ENCODE results near the gene ALG9. TPM values are rescaled to one million over a fixed set of nuclear protein-coding genes. Genes with fewer than 3 reads are reported as not detected.

ALG9 gene
- total RNA-seq, 4 donors from 2014 or later: 18.4 to 24.1 (median 22.1) TPM

DNA sequence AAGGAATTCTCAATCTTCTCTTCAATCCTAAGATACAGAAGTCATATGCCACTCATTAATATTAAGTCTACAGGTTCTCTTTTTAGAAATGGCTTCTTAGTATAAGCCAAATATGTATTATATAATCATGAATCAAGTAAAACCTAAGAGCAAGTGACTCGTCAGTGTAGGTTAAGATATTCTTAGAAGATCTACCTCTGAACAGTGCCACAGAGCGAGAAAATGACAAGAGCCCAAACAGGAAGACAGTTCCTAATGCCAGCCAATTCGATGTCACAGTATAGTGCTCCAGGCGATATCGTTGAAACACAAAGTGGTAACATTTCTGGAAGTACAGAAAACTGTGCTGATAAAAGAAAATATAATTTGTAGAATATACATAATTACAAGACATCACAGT lies 33.3 kb downstream of the ALG9 start:
- DNase-seq (ENCODE audit: extremely low spot score): no peak
- no peaks in the 10 kb centered on the region for H3K27me3 ChIP-seq
- peaks cover 0 to 12% (median 3%) of the 10 kb centered on the region in 4 donors for H3K4me1 ChIP-seq
- WGBS: 89% methylated on average over 5 of the region's 5 CpGs
- H3K36me3 ChIP-seq: peaks cover 16 to 65% (median 51%) of the 10 kb centered on the region in 4 donors
- TF ChIP-seq EP300 (IDR thresholded peaks at IDR 0.05): no peak
- no peak for TF ChIP-seq POLR2AphosphoS5 (IDR thresholded peaks at IDR 0.05)
- TF ChIP-seq POLR2A (IDR thresholded peaks at IDR 0.05; ENCODE audit: low read depth): no peak
- TF ChIP-seq, protein P1, sequence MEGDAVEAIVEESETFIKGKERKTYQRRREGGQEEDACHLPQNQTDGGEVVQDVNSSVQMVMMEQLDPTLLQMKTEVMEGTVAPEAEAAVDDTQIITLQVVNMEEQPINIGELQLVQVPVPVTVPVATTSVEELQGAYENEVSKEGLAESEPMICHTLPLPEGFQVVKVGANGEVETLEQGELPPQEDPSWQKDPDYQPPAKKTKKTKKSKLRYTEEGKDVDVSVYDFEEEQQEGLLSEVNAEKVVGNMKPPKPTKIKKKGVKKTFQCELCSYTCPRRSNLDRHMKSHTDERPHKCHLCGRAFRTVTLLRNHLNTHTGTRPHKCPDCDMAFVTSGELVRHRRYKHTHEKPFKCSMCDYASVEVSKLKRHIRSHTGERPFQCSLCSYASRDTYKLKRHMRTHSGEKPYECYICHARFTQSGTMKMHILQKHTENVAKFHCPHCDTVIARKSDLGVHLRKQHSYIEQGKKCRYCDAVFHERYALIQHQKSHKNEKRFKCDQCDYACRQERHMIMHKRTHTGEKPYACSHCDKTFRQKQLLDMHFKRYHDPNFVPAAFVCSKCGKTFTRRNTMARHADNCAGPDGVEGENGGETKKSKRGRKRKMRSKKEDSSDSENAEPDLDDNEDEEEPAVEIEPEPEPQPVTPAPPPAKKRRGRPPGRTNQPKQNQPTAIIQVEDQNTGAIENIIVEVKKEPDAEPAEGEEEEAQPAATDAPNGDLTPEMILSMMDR (IDR thresholded peaks at IDR 0.05): no peak
- H3K9me3 ChIP-seq: no peaks in the 10 kb centered on the region
- H3K4me3 ChIP-seq: no peak overlapping the region
- H3K27ac ChIP-seq (replicated peaks in 1 of 4): no peak overlapping the region
- intact Hi-C loops (cut with DNase I): no loop called here

DNA sequence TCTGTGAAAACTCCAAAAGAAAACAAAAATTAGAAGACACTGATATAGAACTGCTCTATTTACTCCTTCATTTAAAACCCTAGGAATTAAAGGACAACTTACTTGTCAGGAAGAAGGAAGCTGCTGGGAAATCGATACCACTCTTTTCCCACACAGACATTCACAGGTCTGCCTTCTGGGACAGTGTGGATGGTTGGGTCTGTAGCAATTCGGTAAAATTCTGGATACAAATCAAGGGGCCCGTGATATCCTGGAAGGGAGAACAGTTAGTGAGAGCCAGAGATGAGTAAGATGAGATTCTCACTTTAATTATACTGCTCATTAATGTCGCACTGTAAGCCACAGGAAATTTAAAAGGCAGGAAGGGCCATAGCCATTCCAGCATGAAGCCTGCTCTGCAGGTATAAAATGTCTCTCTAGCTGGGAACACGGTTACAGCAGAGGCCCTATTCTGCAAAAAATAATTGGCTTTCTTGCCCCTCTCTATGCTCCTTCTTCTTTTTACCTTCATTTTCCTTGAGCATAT lies 34.0 kb downstream of the ALG9 start:
- no peak for DNase-seq (ENCODE audit: extremely low spot score)
- H3K36me3 ChIP-seq: peaks cover 16 to 59% (median 49%) of the 10 kb centered on the region in 4 donors
- intact Hi-C loops (cut with DNase I): no loop called here
- H3K27me3 ChIP-seq: no peaks in the 10 kb centered on the region
- no peak overlapping the region for H3K4me3 ChIP-seq
- TF ChIP-seq POLR2A (IDR thresholded peaks at IDR 0.05; ENCODE audit: low read depth) (no peak), POLR2AphosphoS5 (IDR thresholded peaks at IDR 0.05) (no peak), EP300 (IDR thresholded peaks at IDR 0.05) (no peak)
- TF ChIP-seq, protein P1 (IDR thresholded peaks at IDR 0.05): no peak
- peaks cover 0 to 12% (median 3%) of the 10 kb centered on the region in 4 donors for H3K4me1 ChIP-seq
- H3K9me3 ChIP-seq: no peaks in the 10 kb centered on the region
- 95% methylated on average over 5 of the region's 5 CpGs for WGBS
- no peak overlapping the region for H3K27ac ChIP-seq (replicated peaks in 1 of 4)

DNA sequence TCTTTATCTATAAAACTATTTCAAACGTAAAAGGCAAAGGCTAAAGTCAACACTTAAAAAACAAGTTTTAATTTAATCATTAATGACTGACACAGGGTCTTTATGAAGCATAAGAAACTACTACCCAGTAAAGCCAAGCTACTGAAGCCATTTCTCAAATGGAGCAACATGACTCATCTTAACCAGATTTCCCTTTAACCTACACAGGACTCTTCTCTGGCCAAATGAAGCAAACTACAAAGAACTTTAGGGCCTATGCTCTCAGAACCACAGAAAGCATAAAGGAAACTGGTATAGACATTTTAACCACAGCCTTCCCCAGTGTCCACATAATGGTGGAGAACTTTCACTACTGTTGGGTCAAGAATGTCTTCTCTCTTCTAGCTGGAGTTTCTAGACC lies 34.7 kb downstream of the ALG9 start:
- Histone ChIP-seq H3K4me1 (peaks cover 0 to 11% (median 3%) of the 10 kb centered on the region in 4 donors), H3K9me3 (no peaks in the 10 kb centered on the region), H3K4me3 (no peak overlapping the region), H3K27ac (replicated peaks in 1 of 4) (no peak overlapping the region), H3K36me3 (peaks cover 16 to 60% (median 49%) of the 10 kb centered on the region in 4 donors), H3K27me3 (no peaks in the 10 kb centered on the region)
- TF ChIP-seq EP300 (IDR thresholded peaks at IDR 0.05) (no peak), POLR2A (IDR thresholded peaks at IDR 0.05; ENCODE audit: low read depth) (no peak), POLR2AphosphoS5 (IDR thresholded peaks at IDR 0.05) (no peak)
- TF ChIP-seq, protein P1 (IDR thresholded peaks at IDR 0.05): no peak
- DNase-seq (ENCODE audit: extremely low spot score): no peak
- intact Hi-C loops (cut with DNase I): no loop called here
- 94% methylated on average over 1 of the region's 1 CpG for whole genome bisulfite sequencing

DNA sequence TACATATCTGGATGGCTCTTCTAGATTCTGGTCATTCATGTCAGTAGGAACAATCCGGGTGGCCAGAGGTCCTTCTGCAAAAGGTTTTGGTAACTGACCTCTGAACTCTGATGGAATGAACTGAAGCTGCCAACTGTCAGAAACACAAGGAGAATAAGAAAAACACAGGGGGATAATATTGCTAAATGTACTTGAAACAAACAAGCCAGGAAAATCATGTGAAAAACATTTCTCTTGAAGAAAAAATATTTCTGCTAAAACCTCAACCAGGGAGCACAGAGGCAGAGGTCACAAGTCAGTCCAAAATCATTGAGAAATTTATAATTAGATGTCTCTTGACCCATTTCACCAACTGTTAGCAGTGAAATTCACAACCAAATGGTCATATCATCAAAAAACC lies 35.2 kb downstream of the ALG9 start:
- TF ChIP-seq EP300 (IDR thresholded peaks at IDR 0.05): no peak
- TF ChIP-seq, protein P1 (IDR thresholded peaks at IDR 0.05): no peak
- no peak for TF ChIP-seq POLR2A (IDR thresholded peaks at IDR 0.05; ENCODE audit: low read depth)
- no peak for TF ChIP-seq POLR2AphosphoS5 (IDR thresholded peaks at IDR 0.05)
- peaks cover 16 to 65% (median 51%) of the 10 kb centered on the region in 4 donors for H3K36me3 ChIP-seq
- intact Hi-C loops (cut with DNase I): no loop called here
- H3K4me3 ChIP-seq: no peak overlapping the region
- 88% methylated on average over 1 of the region's 1 CpG for WGBS
- no peak for DNase-seq (ENCODE audit: extremely low spot score)
- H3K27ac ChIP-seq (replicated peaks in 1 of 4): no peak overlapping the region
- H3K9me3 ChIP-seq: no peaks in the 10 kb centered on the region
- peaks cover 0 to 5% (median under 1%) of the 10 kb centered on the region in 4 donors for H3K4me1 ChIP-seq
- H3K27me3 ChIP-seq: no peaks in the 10 kb centered on the region

DNA sequence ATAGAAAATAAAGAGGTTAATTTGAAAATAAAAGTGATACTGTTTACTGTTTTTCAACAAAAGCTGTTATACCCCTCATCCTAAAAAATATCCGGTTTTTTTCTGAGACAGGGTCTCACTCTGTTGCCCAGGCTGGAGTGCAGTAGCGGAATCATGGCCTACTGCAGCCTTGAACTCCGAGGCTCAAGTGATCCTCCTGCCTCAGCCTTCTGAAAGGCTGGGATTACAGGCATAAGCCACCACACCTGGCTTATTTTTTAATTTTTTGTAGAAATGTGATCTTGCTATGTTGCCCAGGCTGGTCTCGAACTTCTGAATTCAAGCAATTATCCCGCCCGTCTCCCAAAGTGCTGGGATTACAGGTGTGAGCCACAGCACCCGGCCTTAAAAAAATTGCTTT lies 35.7 kb downstream of the ALG9 start:
- TF ChIP-seq EP300 (IDR thresholded peaks at IDR 0.05) (no peak), POLR2AphosphoS5 (IDR thresholded peaks at IDR 0.05) (no peak), POLR2A (IDR thresholded peaks at IDR 0.05; ENCODE audit: low read depth) (no peak)
- TF ChIP-seq, protein P1 (IDR thresholded peaks at IDR 0.05): no peak
- no peak for DNase-seq (ENCODE audit: extremely low spot score)
- Histone ChIP-seq H3K9me3 (no peaks in the 10 kb centered on the region), H3K36me3 (peaks cover 16 to 69% (median 55%) of the 10 kb centered on the region in 4 donors), H3K4me3 (no peak overlapping the region), H3K4me1 (peaks cover 0 to 4% (median 0%) of the 10 kb centered on the region in 4 donors), H3K27ac (replicated peaks in 1 of 4) (no peak overlapping the region), H3K27me3 (no peaks in the 10 kb centered on the region)
- intact Hi-C loops (cut with DNase I): no loop called here
- 97% methylated on average over 7 of the region's 7 CpGs for WGBS

Data from esophagus muscularis mucosa (tissue), 4 donors.